GM21529 (cell line): ENCODE measurements around the gene TRAK1.
A peak's percentile ranks its signal among the peaks of the same experiment; 100 is the strongest.

Experiments used
- ATAC-seq: cut with Tn5 transposase; IDR thresholded peaks from one replicate; pipeline ENCODE4 v1.9.1; 2021; ENCODE audit not compliant: unreplicated experiment

TRAK1 gene, protein sequence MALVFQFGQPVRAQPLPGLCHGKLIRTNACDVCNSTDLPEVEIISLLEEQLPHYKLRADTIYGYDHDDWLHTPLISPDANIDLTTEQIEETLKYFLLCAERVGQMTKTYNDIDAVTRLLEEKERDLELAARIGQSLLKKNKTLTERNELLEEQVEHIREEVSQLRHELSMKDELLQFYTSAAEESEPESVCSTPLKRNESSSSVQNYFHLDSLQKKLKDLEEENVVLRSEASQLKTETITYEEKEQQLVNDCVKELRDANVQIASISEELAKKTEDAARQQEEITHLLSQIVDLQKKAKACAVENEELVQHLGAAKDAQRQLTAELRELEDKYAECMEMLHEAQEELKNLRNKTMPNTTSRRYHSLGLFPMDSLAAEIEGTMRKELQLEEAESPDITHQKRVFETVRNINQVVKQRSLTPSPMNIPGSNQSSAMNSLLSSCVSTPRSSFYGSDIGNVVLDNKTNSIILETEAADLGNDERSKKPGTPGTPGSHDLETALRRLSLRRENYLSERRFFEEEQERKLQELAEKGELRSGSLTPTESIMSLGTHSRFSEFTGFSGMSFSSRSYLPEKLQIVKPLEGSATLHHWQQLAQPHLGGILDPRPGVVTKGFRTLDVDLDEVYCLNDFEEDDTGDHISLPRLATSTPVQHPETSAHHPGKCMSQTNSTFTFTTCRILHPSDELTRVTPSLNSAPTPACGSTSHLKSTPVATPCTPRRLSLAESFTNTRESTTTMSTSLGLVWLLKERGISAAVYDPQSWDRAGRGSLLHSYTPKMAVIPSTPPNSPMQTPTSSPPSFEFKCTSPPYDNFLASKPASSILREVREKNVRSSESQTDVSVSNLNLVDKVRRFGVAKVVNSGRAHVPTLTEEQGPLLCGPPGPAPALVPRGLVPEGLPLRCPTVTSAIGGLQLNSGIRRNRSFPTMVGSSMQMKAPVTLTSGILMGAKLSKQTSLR

GRCh38 chr3:42090973-42091731 is at the start of gene TRAK1:
Gene TRAK1, plus strand, starts transcription at chr3:42091357. Its CDS starts 113 bp downstream, at chr3:42091470.
- no peak for ATAC-seq

- ATAC-seq: no peak
These were observed 48.4 kb upstream of the TRAK1 start for GRCh38 chr3:42042747-42043098.

- no peak for ATAC-seq
These were observed 47.9 kb upstream of the TRAK1 start for GRCh38 chr3:42043099-42043813.

GRCh38 chr3:42045708-42046243 is 45.4 kb upstream of the TRAK1 start:
- ATAC-seq: no peak

- peak; percentile 51 for ATAC-seq
These were observed 42.6 kb upstream of the TRAK1 start for GRCh38 chr3:42048526-42048925.

- ATAC-seq: no peak
These were observed 41.0 kb upstream of the TRAK1 start for GRCh38 chr3:42050126-42050525.

DNA sequence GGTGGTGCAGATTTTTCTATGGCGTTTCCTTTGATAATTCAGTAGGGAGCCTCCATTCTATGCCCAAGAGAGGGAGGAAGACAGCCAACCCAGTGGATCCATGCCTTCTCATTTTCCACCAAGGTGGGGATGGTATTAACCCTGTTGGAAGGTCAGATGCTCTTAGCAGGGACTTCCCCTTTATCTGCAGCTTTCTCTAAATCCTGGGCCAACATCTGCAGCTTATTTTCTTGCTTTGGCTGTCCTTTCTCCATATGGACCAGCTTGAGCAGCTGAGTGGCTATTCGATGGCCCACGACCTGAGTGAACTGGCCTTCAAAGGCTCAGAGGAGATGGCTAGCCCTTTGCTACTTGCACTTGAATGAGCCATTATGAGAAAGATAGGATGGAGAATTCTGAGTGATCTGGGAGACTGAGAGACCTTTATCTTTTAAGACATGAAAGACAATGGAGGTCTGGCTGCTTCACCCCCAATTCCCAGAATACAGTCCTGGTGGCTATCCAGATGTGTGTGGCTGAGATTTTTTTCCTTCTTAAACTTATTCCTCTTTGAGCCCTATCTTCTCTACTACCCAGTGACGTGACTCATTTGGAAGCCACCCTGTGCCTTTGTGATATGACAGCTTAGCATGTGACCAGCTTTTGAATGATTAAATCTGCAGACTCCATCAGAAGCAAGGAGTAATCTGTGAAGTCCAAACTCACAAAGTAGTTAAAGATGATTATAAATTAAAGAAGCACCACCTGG is 39.6 kb upstream of the TRAK1 start:
- peak; percentile 16 for ATAC-seq

GRCh38 chr3:42052132-42052483 is 39.0 kb upstream of the TRAK1 start:
- ATAC-seq: peak; percentile 66

GRCh38 chr3:42052484-42053351 is 38.4 kb upstream of the TRAK1 start:
- ATAC-seq: no peak

- ATAC-seq: no peak
These were observed 37.7 kb upstream of the TRAK1 start for GRCh38 chr3:42053476-42053875.

- ATAC-seq: no peak
These were observed 35.9 kb upstream of the TRAK1 start for GRCh38 chr3:42055291-42055690.

DNA sequence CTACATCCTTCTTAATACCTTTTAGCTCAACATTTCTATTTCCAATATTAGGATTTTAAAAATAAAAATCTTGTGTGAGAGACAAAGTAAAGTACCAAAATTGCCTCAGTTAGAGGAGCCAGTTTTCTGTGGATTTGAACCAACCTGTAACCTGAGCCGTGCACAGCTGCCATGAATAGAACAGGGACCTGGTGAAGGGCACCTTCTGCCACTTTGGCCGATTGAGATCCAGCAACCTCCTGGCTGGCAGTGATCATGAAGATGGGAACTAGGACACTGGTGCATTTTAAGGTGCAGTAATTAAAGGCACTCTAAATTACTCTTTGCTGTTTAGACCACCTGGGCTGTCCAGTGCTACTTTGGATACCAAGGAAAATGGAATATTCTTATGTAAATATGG is 34.3 kb upstream of the TRAK1 start:
- no peak for ATAC-seq

GRCh38 chr3:42057561-42058211 is 33.5 kb upstream of the TRAK1 start:
- peak; percentile 85 for ATAC-seq

DNA sequence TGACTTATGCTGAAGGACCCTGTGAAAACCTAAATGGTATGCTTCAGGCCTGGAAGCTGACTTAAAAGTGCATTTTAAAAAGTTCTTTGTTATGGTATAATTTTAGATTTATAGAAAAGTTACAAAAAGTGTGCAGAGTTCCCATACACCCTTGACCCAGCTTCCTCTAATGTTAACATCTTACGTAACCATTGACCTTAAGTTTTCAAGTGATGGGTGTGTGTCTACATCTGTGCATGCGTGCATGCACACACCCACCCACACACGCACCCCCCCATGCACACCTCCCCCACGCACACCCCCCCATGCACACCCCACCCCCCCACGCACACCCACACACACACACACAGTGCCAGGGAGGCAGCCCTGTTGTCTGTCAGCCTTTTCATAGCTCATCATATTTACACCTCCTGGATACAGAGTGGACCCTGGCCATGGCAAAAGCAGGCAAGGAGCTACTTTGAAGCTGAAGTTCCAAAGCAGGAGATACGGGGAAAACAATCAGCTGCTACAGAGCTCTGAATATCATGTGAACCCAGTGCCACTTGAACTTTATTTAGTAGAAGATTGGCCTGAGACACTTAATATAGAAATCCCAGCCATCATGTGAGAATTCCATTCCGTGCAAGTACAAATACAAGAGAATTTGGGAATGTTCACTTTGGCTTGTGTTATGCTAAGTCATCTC is 30.0 kb upstream of the TRAK1 start:
- ATAC-seq: no peak

DNA sequence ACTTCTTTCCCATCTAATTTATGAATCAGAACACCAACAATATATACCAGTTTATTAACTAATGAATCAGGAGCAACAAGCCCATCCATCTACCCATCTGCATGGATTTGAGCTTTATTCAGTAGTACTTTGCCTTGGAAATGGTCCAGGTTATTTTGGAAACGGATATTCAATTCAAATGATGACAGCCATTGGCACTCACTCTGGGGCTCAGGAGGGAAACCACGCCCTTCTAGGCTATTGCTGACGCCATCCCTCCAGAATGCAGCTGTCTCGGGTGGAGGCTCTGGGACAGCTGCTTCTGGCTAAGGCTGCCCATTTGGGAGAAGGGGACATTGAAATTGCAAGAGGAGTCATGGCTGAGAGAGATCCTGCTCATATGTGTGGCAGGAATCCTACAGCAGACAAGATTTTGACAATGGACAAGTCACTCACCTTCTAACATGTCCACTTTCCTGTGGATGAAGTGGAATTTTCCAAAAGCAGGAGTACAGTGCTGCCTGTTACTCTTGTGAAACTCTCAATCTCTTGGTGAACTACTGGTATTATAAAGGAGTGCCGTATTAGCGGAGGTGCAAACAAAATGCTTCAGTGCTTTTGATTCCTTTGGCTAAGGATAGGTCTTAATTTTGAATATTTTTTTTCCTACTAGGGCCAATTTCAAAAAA is 29.3 kb upstream of the TRAK1 start:
- ATAC-seq: no peak

DNA sequence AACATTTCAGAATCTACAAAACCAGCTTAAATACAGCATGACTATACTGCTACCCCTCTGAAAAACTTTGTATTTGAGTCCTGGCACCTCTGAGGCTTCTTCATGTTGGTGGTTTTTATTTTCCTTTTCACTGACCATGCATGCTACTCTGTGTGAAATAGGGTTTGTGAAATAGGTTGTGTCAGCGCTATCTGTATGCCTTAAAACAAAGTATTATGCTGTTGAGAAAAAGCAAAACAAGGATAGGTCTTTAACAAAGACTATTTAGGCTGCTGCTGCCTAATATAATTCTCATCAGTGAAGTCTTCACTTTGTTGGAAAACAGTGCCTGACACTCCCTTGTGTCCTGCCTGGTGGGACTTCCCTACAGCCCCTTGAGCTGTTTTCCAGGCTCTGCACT is 28.7 kb upstream of the TRAK1 start:
- ATAC-seq: no peak

- no peak for ATAC-seq
These were observed 27.3 kb upstream of the TRAK1 start for GRCh38 chr3:42063888-42064287.
